ENCODE data around the gene ERICH3.

The ERICH3 gene

DNA sequence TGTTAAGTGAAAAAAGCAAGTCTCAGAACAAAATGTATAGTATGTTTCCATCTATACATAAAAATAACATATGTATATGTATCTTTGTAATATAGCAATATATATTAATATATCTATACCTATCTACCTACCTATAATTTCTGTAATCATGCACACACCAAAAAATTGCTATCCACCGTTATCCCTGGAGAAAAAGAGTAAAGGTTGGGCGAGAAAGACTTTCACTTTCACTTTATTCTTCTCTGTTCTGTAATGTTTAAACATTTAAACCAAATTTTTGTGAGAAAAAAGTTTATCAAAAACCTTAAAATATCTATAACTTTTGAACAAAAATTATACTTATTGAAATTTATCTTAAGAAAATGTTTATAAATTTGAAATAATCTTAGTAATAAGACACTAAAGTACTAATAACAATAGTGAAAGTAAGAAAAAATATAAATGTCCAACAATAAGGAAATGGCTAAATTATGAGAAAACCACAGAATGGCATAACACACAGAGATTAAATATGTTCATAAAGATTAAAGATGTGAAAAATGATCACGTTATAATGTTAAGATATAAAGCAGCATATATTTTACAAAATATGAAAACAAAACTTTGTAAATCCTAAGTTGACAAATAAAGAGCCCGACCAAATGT is 87.2 kb downstream of the ERICH3 start:
- no peak for DNase-seq

DNA sequence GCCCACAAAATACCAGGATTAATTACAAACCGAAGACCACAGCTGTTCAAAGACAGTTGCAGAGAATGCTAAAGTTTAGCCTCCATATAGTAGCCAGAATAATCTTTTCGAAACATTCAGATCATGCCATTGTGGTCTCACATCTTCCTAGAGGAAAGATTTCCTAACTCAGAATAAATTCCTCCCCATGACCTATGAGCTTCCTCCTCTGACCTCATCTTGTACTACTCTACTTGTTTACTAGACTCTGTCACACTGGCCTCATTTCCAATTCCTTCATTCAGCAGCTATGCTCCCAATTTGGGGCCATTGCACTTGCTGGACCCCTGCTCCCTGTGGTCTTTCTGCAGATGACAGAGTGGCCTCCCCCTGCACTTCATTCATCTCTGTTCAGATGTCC is 89.4 kb downstream of the ERICH3 start:
- DNase-seq = no peak

DNA sequence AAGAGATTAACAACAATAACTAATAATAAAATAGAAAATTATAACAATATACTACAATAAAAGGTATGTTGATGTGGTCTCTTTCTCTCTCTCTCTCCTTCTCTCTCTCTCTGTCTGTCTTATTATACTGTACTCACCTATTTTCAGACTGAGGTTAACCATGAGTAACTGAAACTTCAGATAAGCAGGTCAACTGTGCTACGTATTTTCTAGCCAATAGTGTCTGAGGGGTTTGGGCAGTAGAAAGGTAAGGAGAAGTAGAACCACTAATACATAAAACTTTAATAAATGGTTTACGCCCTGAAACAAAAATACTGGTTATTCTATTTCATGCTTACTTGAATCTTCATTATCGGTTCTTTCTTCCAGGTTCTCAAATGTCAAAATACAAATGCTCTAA is 90.2 kb downstream of the ERICH3 start:
- no peak for DNase-seq

DNA sequence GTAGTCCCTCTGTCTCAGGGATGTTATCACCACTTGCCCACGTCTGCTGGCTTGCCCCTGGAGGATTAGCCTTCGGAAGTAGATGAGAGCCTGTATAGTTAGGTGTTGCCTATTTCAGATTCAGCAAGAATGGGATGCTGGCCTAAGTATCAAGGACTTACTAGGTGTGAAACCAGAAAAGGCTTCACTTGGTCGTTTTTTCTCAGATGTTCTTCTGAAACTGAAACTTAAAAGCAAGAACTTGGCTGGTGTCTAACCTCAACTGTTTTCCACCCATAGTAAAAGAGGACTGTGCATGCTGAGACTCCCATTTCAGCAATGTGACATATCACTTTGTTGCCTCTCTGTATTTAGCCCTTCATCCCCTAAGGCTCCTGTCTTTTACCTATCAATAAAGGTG is 94.2 kb downstream of the ERICH3 start:
- DNase-seq = no peak

DNA sequence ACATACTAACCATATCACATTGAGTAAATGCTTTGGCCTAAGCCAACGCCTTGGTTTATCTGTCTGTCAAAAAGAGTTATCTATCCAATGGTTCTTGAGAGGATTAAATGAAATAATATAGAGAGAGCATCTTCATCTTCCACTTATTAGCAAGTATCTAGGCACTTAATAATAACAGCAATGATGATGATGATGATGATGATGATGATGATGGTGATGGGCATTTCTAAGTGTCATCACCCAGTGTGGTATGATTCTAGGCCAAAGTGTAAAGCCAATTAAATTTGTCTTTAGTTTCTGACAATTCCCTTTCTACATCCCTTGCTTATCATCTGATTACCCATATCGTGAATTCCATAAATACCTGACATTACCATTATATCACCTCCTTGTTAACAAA is 95.5 kb downstream of the ERICH3 start:
- no peak for DNase-seq

DNA sequence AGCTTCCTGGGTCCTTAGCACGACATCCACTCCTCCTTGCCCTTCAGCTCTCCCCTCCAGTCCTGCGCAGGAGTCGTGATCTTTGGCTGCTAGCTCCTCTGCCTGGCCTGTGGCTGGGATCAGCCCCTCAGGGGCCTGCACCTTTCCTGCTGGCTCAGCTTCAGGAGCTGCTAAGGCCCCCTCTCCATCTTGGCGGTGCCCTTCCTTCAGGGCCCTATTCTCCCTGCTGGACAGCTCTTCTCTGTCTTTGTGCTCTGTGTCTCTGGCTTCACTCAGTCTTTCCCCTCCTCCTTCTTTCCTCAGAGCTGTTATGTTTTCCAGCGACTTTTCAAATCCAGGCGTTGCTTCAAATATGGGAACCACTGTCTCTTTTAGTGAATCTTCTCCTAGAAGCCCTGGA is 101.7 kb downstream of the ERICH3 start:
- DNase-seq = no peak

DNA sequence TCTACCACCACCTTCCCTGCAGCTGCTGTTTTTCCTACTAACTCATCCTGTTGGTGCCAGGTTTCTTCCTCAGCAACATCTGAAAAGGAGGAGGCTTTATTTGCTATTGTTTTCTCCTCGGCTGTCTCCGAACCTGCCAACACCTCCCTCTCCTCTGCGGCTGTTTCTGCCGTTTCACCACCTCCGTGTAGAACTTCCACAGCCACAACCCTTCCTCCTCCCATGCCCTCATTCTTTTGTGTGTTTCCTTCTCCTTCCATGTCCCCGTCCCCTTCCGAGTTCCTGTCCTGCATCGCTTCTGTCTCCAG is 102.1 kb downstream of the ERICH3 start:
- no peak for DNase-seq

DNA sequence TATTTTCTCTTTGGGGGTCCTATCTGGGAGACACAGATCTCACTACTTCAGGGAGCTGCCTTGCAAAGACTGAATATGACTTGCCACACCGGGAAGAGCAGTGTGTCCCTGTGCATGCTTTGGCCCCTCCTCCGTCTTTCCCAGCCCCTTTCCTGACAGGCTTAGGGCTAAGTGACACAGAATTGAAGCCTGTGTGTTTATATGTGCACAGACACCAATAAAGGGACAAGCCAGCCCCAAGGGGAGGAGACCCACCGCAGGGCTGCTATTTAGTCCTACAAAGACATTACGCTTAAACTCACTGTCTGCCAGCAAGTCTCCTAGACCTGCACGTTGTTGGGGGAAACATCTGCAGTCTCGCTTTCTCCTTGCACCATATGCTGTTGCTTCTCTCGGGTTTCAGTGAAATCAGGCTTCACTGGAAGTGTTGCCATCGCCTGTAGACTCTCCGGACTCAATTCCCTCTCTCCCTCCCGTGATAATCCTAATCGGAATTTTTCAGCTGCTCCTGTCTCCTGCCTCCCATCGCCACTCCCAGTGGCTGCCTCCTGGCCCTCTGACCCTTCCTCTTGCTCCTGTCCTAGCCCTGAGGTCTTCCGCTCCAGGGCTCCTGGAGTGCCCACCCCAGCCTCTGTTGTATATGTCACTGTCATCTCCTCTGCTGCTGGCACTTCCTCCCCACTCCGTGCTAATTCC is 102.6 kb downstream of the ERICH3 start:
- no peak for DNase-seq

DNA sequence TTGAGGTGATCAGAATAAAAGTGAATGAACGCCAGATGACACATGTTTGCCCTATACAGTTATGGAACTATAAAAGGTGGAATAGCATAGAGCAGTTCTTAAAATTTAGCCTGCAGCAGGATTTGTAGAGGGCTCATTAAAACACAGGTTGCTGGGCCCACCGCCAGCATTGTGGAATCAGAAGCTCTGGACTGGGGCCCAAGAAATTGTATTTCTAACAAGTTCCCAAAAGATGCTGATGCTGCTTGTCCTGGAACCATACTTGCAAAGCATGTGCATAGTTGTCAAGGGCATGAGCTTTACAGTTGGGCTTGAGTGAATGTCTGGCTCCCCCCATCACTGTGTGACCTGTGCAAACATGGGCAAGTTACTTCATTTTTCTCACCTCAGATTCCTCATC is 123.7 kb downstream of the ERICH3 start:
- no peak for DNase-seq

DNA sequence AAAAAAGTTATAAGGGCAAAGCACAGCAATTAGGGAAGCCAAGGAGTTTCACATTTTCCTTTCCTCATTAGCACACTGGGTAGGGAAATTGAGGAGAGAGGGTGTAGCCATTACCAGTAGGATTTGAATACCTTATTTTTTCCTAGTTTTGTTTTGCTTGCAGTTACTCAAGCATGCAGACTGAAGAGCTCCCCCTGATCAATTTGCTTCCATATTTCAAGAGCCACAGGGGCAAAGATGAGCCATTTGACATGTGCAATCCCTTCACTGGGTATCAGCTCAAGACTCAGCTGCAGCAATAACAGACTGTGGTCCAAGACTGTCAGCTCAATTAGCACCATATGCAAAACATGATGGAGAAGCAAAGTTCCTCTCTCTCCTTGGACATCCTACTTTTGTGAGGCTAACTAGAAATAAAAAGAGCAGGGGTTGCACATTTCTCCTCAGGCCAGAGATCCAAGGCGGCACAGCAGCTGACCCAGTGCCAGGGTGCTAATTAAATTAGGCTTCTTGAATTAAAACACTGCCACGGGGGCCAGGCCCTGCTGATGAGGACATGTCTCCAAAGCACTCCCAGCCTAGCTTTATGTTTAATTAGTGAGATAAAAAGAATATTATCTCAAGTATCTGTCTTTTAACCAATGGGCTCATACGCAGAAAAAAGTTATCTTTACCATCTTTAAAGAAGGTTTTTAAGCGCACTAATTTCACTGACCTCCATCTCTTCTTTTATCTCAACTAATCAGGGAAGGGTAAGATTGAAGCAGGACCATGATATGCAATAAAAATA is 124.4 kb downstream of the ERICH3 start:
- DNase-seq = no peak

DNA sequence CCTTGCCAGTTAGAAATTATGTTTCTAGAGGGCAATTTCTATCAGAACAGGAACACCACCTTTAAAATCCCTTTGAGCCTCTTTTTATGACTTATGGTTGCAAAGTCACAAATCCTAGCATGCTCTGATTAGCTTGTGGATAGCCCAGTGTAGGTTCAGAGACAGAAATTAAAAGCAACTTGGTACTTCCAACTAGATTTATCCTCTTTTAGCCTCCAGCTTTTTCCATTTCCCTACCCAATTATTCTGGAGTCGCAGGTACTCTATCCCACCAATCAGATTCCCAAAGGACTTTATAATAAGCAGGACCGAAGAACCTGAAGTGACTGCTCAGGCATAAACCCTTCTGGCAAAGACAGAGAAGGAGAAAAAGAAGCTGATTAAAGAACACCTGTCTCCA is 127.8 kb downstream of the ERICH3 start:
- DNase-seq = no peak

DNA sequence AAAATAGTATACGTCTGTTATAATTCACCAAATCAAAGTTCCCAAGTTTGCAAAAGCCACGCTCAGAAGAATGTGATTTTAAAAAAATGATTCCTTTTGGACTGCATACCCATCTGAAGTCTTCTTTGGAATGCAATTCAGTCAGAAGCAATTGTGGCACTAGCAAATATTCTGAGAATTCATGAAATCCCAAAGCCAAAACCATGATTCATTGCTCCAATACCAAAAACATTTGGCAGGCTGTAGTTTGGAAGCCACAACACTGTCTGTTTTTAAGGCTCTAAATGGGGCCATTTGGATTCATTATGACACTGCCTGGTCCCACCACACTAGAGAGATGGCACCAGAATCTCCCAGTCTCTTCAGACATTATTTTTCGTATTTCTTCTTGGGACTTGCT is 139.4 kb downstream of the ERICH3 start:
- no peak for DNase-seq

DNA sequence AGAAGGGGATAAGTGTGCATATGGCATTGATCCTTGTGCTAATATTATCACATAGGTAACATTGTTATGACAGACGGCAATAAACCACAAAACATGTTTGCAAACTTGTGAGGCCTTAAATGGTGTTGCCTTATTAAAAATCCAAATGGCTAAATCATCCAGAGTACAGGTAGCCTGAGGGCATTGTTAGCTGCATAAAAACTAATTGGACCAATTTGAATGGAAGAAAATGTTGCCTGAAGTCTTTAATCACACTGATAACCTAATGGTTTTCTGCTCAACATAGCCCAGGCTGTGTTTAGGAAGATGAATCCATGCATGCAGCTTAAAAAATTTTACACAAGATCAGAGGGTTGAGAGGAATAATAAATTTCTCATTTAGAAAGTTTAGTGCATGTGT is 141.8 kb downstream of the ERICH3 start:
- peak; percentile 54 to 82 for DNase-seq

DNA sequence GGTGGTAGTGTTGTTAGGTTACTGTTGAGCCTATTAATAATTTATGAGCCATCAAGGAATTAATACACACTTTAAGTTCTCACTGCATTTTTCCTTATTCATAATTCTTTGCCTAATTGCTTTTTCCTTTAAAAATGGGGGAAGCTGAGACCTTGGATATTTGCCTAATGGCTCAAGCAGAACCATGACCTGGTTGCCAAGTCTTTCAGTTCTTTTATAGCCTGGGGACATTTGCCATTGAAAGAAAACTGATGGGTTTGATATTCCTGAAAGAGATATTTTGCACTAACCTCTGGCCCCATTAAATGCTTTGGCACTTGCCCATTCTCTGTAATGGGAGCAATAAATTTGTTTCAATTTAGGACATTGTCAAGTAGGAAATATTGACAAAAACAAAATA is 142.7 kb downstream of the ERICH3 start:
- peak; percentile 4 to 72 for DNase-seq

DNA sequence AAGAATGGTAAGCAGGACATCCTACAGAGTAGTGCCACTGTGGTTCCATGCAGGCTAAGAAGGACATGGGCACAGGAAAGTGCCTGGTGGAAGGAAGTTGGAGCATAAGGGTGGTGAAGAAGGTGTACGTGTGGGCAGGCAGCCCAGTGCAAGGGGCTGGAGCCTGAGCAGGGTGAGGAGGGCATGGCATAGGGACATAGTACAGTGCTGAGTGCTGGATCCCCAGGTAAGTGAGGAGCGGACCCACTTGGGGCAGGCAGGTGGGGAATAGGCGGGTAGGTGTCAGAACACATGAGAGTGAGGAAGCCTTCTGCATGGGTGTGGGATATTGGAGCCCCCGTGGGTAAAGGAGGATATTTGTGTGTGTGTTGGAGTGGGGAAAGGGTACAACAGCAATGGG is 145.5 kb downstream of the ERICH3 start:
- no peak for DNase-seq

DNA sequence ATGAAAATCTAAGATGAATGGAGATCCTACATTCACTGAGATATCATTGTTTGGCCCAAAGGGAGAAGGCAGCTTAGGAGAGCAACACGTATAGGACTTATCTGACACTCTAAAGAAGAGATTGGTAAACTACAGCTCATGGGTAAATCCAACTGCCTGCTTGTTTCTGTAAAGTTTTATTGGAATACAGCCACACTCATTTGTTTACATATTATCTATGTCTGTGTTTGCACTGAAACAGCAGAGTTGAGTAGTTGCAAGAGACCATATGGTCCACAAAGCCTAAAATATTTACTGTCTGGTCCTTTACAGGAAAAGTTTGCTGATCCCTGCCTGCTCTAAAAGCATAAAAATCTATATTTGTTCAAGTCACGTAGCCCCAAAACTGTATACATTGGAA is 146.9 kb downstream of the ERICH3 start:
- DNase-seq = peak in 1 of 2 experiments; percentile 38

DNA sequence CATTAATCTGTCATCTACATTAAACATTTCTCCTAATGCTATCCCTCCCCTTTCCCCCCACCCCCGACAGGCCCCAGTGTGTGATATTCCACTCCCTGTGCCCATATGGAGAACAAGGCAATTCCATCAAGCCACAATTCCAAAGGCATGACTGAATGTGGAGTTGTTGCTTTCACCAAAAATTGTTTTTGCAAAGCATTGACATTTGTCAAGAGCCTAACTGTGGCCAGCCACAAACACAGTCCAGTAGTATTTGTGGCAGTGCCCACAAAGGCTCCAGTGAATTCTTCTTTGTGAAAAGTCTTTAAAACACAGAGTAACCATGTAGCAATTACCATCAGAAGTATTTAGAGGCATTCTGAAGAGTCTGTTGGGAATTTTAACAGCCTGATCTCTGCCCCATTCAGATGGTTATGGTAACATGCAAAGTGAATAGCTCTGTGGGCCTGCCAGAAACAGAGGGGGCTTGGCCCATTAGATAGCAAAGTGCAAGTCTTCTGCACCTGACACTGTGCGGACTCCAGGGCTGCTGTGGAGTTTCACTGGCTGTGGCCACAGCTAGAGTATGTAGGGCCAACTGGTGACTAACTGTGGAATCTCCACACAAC is 149.6 kb downstream of the ERICH3 start:
- no peak for DNase-seq

DNA sequence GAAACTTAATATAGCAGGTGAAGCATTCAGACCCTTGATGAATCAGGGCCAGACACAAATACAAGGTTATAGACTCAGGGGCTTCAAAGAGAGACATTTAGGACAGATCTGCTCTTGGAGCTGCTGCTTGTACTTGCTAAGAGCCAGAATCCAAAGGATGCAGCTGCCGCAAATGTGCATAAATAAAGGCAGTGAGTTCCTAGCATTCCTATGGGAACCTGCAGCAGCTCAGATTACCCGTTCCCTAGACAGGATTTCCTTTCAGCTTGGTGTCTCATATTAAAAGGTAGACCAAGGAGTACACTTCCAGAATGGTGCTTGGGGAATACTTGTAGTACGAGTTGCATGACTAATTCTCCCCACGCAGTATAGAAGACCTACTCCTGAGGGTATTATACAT is 151.4 kb downstream of the ERICH3 start:
- DNase-seq = no peak

All from NCI-H2081 (cell line).